AG04450 (cell line): ENCODE results near the gene VPS8. TPM values are rescaled to one million over a fixed set of nuclear protein-coding genes. Genes with fewer than 3 reads are reported as not detected.

Experiments used
- CTCF ChIA-PET: fragments of 300-600, 350-600 bp; formaldehyde crosslinking; extraction: SDS; loops from one replicate; lab custom pipeline; 2022; ENCODE audit warnings: antibody characterized with exemption, inconsistent platforms; lab: Charles Lee
- POLR2A ChIA-PET: fragments of 350-600 bp; formaldehyde crosslinking; extraction: SDS; loops from one replicate; lab custom pipeline; 2021; ENCODE audit warnings: antibody characterized with exemption, inconsistent platforms; lab: Yijun Ruan, JAX
- DNase-seq: peaks from one replicate; pipeline ENCODE4 v3.0.0-alpha.2; 2011; ENCODE audit warnings: low read depth, low spot score
- H3K27ac ChIP-seq: one replicate; pipeline ENCODE4 v1.5.1; 2012; ENCODE audit warnings: low read depth, low read length, control low read depth
- H3K27me3 ChIP-seq: one replicate; pipeline ENCODE4 v1.6.0; 2012; ENCODE audit warnings: low read length; ENCODE audit not compliant: control insufficient read depth, insufficient read depth
- H3K4me3 ChIP-seq: 2 replicates; pipeline ENCODE4 v1.5.1; 2011; ENCODE audit warnings: mild to moderate bottlenecking, low read depth, low read length, control low read depth
- H3K9me3 ChIP-seq: 2 replicates; pipeline ENCODE4 v1.5.1; 2012; ENCODE audit warnings: low read length; ENCODE audit not compliant: control insufficient read depth, insufficient read depth
- polyA plus RNA-seq: library from polyadenylated mRNA; depleted of rRNA; stranded (reverse); fragments of >200 nt; gene quantifications from 2 replicates; pipeline ENCODE4 v1.2.3, GENCODE V29; 2011
- TF ChIP-seq, protein P1 (sequence below): IDR thresholded peaks from 2 replicates; pipeline ENCODE4 v1.5.1; 2011; ENCODE audit warnings: low read depth, low read length, control low read depth, inconsistent platforms

The VPS8 gene
- polyA plus RNA-seq, 1 experiment, result 40.6 TPM

DNA sequence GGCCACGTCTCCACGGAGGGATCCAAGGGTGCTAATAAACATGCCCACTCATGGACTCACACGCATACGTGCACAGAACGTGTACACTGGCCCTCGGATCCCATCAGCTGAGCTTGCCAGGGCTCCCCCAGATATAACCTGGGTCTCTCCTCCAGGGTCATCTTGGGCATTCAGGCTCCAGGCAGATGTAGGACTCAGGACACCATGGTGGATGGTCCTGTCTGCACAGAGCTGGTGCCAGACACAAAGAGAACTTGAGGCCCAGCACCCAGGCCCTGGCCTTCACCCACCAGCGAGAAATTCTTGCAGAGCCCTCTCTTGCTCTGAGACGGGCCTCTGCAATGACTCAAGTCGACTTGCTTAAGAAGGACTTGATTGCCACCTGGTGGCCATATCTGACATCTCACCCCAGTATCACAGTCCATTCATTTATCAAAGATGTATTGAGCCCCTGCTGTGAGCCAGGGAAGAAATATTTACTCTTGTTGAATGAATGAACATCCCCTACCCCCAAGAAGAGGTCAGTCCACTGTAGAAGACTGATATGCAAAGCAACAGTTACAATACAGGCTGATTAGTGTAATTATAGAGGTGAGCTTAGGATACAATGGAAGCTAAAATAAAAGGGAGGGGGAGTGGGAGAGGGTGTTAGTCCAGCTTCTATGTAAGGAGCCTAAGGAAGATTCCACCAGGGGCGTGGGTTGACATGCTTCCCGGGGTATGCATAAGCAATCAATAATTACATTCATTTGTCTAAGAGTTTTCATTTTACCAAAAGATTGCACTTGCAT lies 34.2 kb upstream of the VPS8 start:
- CTCF ChIA-PET, result interaction anchor here (0.6 to 3.0 kb wide), 30 partner anchors 9 to 406 kb away, joined by 3 to 34 read pairs (median 4); no protein-coding TSS in a partner anchor
- Histone ChIP-seq H3K27me3 (no peaks in the 10 kb centered on the region), H3K27ac (no peak overlapping the region), H3K4me3 (no peak overlapping the region), H3K9me3 (peaks cover 4% of the 10 kb centered on the region; the same call in 1 of the 2 replicates)
- TF ChIP-seq, protein P1, sequence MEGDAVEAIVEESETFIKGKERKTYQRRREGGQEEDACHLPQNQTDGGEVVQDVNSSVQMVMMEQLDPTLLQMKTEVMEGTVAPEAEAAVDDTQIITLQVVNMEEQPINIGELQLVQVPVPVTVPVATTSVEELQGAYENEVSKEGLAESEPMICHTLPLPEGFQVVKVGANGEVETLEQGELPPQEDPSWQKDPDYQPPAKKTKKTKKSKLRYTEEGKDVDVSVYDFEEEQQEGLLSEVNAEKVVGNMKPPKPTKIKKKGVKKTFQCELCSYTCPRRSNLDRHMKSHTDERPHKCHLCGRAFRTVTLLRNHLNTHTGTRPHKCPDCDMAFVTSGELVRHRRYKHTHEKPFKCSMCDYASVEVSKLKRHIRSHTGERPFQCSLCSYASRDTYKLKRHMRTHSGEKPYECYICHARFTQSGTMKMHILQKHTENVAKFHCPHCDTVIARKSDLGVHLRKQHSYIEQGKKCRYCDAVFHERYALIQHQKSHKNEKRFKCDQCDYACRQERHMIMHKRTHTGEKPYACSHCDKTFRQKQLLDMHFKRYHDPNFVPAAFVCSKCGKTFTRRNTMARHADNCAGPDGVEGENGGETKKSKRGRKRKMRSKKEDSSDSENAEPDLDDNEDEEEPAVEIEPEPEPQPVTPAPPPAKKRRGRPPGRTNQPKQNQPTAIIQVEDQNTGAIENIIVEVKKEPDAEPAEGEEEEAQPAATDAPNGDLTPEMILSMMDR, result peak; percentile 75
- POLR2A ChIA-PET, result interaction anchor here (0.6 to 2.8 kb wide), 2 partner anchors 212 to 216 kb away, joined by 4 to 24 read pairs; partner anchors contain the start of gene EPHB3
- DNase-seq, result peak; percentile 95

DNA sequence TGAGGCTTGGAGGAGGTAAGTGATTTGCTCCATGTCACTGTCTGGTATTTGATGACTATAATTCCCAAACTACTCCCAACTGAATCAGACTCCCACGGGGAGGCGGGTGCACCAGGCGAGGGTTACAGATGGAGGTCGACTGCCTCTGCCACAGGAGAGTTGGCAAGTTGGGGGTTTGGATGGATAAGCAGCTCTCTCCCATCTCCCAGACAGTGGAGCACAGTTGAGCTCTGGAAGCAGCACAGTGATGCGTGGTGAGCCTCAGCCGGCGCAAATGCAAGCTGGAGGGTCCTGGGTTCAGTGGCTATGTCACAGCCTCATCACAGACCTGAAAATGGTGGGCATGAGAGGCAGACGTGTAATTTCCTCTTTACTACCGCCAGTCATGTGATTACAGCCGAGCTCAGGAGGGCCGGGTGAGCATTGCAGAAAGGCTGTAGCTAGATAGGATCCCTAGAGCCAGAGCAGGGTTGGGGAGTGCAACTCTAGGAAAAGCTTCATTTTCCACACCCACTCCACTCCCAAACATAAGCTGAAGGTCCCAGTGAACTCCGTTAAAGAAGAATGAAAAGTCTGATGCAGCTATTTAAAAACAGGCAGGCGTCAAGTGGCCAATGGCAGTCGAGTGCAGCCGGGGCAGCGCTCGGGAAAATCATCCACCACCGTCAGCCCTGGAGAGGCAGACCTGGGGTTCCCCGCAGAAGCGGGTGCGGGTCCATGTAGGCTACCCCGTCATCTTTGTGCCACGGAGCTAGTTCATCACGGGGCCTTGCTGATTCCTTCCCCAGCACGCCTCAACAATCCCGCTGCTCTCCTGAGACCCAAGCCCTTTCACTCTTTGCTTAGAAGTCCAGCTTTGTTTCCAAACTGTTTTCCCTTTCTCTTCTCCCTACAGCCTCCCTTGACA lies 33.3 kb upstream of the VPS8 start:
- Histone ChIP-seq H3K27ac (no peak overlapping the region), H3K9me3 (peaks cover 2% of the 10 kb centered on the region; the same call in 1 of the 2 replicates), H3K27me3 (no peaks in the 10 kb centered on the region), H3K4me3 (no peak overlapping the region)
- TF ChIP-seq, protein P1, result no peak
- CTCF ChIA-PET, result interaction anchor here (0.6 to 3.0 kb wide), 29 partner anchors 8 to 407 kb away, joined by 3 to 34 read pairs (median 4); no protein-coding TSS in a partner anchor
- POLR2A ChIA-PET, result interaction anchor here (0.6 to 2.8 kb wide), 2 partner anchors 213 to 217 kb away, joined by 4 to 24 read pairs; partner anchors contain the start of gene EPHB3
- no peak for DNase-seq

DNA sequence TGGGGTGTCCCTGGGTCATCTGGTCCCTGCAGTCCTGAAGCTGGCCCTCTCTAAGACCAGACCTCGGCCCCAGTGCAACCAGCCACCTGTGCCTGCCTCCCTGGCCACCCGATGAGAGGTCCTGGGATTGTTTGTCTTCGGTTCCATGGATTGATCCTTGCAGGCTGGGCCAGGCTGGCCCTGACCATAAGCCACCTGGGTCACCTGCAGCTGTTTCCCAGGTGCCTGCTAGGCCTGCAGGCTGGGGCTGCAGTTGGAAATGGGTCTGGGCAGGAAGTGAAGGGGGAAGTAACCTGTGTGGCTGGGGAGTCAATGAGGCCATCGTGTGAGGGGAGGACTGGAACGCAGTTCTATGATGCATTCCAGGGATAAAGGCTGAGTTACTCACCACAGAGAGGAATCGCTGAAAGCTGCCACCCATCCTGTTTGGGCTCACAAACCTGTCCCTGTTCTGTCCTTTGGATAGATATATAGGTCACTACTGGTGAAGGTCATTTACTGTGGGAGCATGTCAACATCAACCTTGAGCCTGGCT lies 30.9 kb upstream of the VPS8 start:
- TF ChIP-seq, protein P1, result no peak
- Histone ChIP-seq H3K27ac (no peak overlapping the region), H3K27me3 (no peaks in the 10 kb centered on the region), H3K4me3 (no peak overlapping the region), H3K9me3 (no peaks in the 10 kb centered on the region)
- POLR2A ChIA-PET, result no interaction called here
- CTCF ChIA-PET, result interaction anchor here (0.7 to 1.1 kb wide), 2 partner anchors 22 to 412 kb away, joined by 4 read pairs; no protein-coding TSS in a partner anchor
- DNase-seq, result no peak

DNA sequence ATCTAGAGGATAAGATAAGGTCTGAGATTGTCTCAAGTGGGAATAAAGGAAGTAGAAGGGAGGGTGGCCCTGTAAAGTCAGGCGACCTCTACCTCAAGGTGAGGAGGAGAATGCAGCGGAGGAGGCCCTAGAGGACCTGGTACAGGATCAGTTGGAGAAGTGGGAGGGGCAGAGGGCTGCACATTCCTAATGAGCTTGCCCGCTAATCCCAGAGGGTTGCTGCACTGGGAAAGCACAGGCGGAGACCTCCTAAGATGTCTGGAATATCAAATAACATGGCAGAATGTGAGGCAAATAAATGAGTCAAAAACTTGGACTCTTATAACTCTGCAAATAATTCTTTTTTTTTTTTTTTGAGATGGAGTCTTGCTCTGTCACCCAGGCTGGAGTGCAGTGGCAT lies 30.2 kb upstream of the VPS8 start:
- H3K9me3 ChIP-seq, result no peaks in the 10 kb centered on the region
- no peak for DNase-seq
- ChIA-PET CTCF (no interaction called here), POLR2A (interaction anchor here (0.7 kb wide), 1 partner anchor 492 kb away, joined by 5 read pairs; no protein-coding TSS in a partner anchor)
- H3K4me3 ChIP-seq, result no peak overlapping the region
- H3K27me3 ChIP-seq, result no peaks in the 10 kb centered on the region
- TF ChIP-seq, protein P1, result no peak
- no peak overlapping the region for H3K27ac ChIP-seq
